Osteocyte (in vitro differentiated cells): ENCODE data around the gene NECAP2. TPM values are rescaled to one million over a fixed set of nuclear protein-coding genes. Genes with fewer than 3 reads are reported as not detected.
"Not testable (repeated sequence)": the region's sequence is repeated elsewhere in the genome, so short reads cannot be mapped to it uniquely, and the experiment has no call there.

Experiments used
- DNase-seq: peaks from one replicate; pipeline ENCODE4 v3.0.0; 2021; ENCODE audit warnings: mixed read lengths; ENCODE audit not compliant: unreplicated experiment; ENCODE audit errors: extremely low spot score
- H3K27ac Mint-ChIP-seq: one replicate; pipeline ENCODE4 v1.8.0; 2021; ENCODE audit warnings: mild to moderate bottlenecking, mixed read lengths; ENCODE audit not compliant: unreplicated experiment
- H3K27me3 Mint-ChIP-seq: one replicate; pipeline ENCODE4 v1.8.0; 2021; ENCODE audit warnings: mixed read lengths; ENCODE audit not compliant: unreplicated experiment
- H3K36me3 Mint-ChIP-seq: one replicate; pipeline ENCODE4 v1.8.0; 2021; ENCODE audit warnings: mixed read lengths; ENCODE audit not compliant: unreplicated experiment
- H3K4me1 Mint-ChIP-seq: one replicate; pipeline ENCODE4 v1.8.0; 2021; ENCODE audit warnings: mixed read lengths; ENCODE audit not compliant: unreplicated experiment
- H3K4me3 Mint-ChIP-seq: one replicate; pipeline ENCODE4 v1.8.0; 2021; ENCODE audit warnings: mild to moderate bottlenecking, moderate library complexity, mixed read lengths; ENCODE audit not compliant: unreplicated experiment
- H3K9me3 Mint-ChIP-seq: one replicate; pipeline ENCODE4 v1.8.0; 2021; ENCODE audit warnings: mixed read lengths; ENCODE audit not compliant: unreplicated experiment
- total RNA-seq: library from RNA; stranded (reverse); gene quantifications from 2 replicates; pipeline ENCODE4 v1.2.1, GENCODE V29; 2021
- TF ChIP-seq, protein P1 (sequence below): fragments of 200-600 bp; sonication (generic); IDR thresholded peaks from 2 replicates; pipeline ENCODE4 v1.5.0; 2021; ENCODE audit warnings: antibody characterized with exemption, mild to moderate bottlenecking, moderate library complexity

The NECAP2 gene
- total RNA-seq, 1 donor from 2014 or later = 62.0 TPM

DNA sequence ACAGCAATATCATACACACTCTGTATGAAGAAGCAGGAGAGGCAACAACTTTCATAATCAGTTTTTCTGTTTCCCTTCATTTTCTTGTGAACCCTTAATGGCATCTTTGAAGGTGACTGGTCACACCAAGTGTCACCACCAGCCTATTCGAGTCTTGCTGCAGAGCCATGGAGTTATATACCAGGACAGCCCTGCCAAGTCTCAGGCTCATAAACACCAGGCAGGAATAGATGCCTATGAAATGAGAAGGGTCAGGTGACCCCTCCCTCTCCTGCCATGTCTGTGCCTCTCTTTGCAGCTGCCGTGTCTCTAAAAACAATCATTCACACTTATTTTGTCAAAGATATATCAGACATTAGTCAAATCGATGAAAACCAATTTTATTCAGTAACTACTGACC is 28.0 kb downstream of the NECAP2 start:
- Mint-ChIP-seq H3K9me3 (no peaks in the 10 kb centered on the region), H3K36me3 (peaks cover 36% of the 10 kb centered on the region), H3K27ac (no peak overlapping the region), H3K4me3 (no peak overlapping the region), H3K27me3 (no peaks in the 10 kb centered on the region), H3K4me1 (no peaks in the 10 kb centered on the region)
- TF ChIP-seq, protein P1, sequence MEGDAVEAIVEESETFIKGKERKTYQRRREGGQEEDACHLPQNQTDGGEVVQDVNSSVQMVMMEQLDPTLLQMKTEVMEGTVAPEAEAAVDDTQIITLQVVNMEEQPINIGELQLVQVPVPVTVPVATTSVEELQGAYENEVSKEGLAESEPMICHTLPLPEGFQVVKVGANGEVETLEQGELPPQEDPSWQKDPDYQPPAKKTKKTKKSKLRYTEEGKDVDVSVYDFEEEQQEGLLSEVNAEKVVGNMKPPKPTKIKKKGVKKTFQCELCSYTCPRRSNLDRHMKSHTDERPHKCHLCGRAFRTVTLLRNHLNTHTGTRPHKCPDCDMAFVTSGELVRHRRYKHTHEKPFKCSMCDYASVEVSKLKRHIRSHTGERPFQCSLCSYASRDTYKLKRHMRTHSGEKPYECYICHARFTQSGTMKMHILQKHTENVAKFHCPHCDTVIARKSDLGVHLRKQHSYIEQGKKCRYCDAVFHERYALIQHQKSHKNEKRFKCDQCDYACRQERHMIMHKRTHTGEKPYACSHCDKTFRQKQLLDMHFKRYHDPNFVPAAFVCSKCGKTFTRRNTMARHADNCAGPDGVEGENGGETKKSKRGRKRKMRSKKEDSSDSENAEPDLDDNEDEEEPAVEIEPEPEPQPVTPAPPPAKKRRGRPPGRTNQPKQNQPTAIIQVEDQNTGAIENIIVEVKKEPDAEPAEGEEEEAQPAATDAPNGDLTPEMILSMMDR = no peak
- no peak for DNase-seq

DNA sequence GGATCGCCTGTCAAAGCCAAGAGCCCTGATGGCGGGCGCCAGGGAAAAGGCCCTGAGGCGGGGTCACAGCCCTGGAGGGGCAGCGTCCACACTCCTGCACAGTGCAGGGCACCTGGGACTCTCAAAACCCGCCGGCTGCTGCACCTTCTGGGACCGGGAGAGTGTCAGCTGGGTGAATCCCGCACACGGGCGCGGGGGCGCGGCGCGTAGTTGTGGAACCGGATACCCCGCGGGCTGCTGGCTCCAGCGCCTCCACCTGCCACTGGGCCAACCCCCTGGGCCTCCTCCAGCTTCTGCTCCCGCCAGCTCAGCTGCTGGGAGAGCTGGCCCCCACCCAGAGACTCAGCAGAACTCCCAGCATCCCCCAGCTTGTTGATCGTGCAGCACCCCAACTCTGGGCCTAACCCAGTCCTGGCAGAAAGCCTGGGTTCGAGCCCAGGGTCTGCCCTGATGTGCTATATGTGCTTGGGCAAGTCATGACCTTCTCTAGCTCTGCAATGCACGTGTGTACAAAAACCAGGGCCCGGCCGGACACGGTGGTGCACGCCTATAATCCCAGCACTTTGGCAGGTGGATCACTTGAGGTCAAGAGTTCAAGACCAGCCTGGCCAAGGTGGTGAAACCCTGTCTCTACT is 33.8 kb downstream of the NECAP2 start:
- TF ChIP-seq, protein P1 = no peak
- H3K9me3 Mint-ChIP-seq = no peaks in the 10 kb centered on the region
- no peak overlapping the region for H3K27ac Mint-ChIP-seq
- no peak overlapping the region for H3K4me3 Mint-ChIP-seq
- DNase-seq = no peak
- H3K36me3 Mint-ChIP-seq = peaks cover 33% of the 10 kb centered on the region
- H3K4me1 Mint-ChIP-seq = no peaks in the 10 kb centered on the region
- no peaks in the 10 kb centered on the region for H3K27me3 Mint-ChIP-seq

DNA sequence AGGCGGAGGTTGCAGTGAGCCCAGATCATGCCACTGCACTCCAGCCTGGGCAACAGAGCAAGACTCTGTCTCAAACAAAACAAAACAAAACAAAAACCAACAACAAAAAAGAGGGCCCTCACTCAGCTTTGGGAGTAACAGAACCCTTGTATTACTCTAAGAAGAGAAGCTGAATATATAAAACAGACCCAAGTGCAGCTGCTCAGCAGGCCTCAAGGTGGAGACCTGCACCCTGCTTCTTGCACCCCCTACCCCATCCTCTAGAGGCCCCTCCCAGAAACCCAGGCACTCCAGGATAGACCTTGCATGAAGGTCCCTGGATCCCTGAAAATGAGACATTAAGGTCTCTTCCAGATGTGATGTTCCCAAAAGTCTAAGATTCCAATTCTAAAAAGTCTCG is 34.4 kb downstream of the NECAP2 start:
- H3K9me3 Mint-ChIP-seq, H3K4me3 Mint-ChIP-seq, DNase-seq, H3K4me1 Mint-ChIP-seq, H3K27ac Mint-ChIP-seq, H3K27me3 Mint-ChIP-seq: not testable (repeated sequence)
- H3K36me3 Mint-ChIP-seq = peaks cover 33% of the 10 kb centered on the region

DNA sequence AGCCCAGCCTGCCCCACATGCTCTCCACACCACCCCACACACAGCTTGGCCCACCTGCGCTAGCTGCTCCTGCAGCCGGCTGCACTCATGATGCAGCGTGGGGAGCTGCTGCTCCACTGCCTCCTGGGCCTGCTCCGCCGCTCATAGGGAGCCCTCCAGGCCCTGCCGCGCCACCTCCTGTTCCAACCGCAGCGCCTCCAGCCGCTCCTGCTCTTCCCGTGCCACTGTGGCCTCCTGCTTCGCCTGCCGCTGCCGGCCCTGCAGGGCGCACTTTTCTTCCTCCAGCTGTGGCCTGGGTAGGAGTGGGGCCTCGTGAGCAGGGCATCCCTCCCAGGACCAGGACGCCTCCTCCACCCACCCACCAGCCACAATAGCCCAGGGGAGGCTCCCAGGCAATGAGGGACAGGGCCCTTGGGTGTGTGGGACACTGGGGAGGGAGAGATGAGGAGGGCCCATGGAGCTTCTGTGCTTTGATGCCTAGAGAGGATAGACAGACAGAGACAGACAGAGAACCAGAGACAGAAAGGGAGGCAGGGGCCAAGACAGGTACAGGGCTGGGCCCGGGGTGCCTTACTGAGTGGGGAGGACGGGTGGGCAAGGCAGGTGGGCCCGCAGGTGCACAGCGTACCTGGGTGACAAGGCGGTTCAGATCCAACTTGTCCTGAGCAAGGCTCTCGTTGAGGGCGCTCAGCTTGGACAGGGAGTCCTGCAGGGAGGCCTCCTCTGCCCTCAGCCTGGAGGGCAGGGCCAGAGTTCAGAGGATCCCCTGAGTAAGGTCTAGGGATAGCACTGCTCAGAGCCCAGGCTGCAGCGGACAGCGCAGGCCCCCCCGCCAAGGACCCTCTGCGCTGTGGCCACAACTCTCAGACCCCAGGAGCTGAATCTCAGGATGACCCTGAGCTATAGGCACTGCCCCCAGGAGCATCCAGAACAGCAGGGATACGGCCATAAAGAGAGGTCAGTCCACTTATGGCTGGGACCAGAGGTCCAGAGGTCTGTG is 35.5 kb downstream of the NECAP2 start:
- not testable (repeated sequence) for DNase-seq, H3K27me3 Mint-ChIP-seq, H3K9me3 Mint-ChIP-seq, H3K4me1 Mint-ChIP-seq, H3K4me3 Mint-ChIP-seq, H3K27ac Mint-ChIP-seq
- H3K36me3 Mint-ChIP-seq = peaks cover 39% of the 10 kb centered on the region

DNA sequence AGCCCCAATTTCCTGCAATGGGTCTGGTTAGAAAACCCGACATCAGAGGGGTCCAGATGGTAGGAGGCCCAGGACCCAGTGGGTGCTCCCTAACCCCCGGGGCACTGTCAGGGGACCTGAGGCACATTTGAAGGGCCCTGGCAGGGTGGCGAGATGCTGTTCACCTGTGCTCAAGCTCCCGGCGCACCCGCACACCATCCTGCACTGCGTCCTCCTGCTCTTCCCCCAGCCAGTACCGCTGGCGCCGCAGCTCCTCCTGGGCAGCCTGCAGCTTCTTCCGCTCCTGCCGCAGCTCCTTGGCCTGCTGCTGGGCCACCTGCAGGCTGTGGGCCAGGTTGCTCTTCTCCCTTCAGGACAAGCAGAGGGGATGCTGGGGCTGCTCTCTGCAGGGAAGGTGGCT is 37.6 kb downstream of the NECAP2 start:
- no peak overlapping the region for H3K4me3 Mint-ChIP-seq
- TF ChIP-seq, protein P1 = no peak
- no peaks in the 10 kb centered on the region for H3K27me3 Mint-ChIP-seq
- peaks cover 31% of the 10 kb centered on the region for H3K36me3 Mint-ChIP-seq
- no peak overlapping the region for H3K27ac Mint-ChIP-seq
- no peaks in the 10 kb centered on the region for H3K4me1 Mint-ChIP-seq
- DNase-seq = no peak
- no peaks in the 10 kb centered on the region for H3K9me3 Mint-ChIP-seq

DNA sequence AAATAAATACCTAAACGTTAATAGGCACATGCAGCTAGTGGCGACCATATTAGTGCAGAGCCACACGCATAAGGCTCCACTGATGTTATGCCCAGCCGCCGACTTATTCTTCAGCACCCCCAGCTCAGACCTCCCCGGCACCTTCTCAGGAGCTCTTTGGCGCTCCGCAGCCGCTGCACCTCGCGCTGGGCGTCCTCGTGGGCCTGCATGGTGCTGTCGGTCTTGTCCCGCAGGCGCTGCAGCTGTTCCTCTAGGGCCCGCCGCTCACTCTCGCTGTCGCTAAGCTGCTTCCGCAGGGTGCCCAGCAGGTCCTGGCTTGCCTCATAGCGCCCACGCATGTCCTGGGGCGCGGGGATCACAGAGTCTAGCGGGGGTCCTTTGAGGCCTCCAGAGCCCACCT is 42.6 kb downstream of the NECAP2 start:
- H3K27ac Mint-ChIP-seq, H3K9me3 Mint-ChIP-seq, H3K27me3 Mint-ChIP-seq, H3K4me1 Mint-ChIP-seq, H3K4me3 Mint-ChIP-seq, DNase-seq: not testable (repeated sequence)
- peaks cover 24% of the 10 kb centered on the region for H3K36me3 Mint-ChIP-seq

DNA sequence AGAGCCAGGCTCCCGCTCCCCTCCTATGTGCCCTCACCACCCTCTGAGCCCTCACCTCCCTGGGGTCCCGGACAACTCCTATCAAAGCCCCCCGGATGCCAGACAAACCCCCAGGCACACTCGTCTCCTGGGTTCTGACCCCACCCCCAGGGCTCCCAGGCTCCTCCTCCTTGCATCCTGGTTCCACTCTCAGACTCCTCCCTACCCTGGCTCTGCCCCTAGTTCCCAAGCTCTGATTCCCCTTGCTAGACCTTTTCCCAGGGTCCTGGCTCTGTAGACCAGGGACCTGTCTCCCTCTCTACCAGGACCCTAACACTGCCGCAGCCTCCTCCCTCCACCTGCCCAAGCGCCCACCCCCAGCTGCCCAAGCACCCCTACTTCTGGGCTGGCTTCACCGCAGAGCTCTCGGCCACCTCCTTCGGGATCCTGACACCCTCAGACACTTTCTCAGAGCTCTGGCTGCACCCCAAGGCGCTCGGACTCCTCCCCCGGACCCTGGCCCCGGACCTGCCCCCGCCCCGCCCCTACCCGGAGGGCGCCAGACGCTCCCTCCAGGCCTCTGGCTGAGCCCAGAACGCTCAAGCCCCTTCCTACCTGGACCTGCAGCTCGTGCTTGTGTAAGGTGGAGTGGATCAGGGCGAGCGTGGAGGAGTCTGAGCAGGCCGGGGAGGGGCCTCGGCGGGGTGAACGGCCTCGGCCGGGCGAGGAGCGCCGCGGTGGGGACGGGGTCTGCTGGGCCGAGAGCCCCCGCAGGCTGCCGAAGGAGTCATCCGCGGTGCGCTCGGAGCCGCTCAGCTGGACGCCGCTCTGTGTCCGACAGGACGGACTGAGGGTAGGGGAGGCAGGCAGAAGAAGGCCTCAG is 43.3 kb downstream of the NECAP2 start:
- not testable (repeated sequence) for H3K4me1 Mint-ChIP-seq, H3K4me3 Mint-ChIP-seq, DNase-seq, H3K27ac Mint-ChIP-seq, H3K27me3 Mint-ChIP-seq, H3K9me3 Mint-ChIP-seq
- peaks cover 22% of the 10 kb centered on the region for H3K36me3 Mint-ChIP-seq
